Activated naive CD4-positive, alpha-beta T cell treated with anti-CD3 and anti-CD28 coated beads, Interleukin-2, amount 50 U/mL, for 16 hours (primary cell): ENCODE measurements around the gene CHAF1A.

Experiments
- DNase-seq: peaks from one replicate; pipeline ENCODE4 v3.0.0-alpha.2; 2020

CHAF1A gene

DNA sequence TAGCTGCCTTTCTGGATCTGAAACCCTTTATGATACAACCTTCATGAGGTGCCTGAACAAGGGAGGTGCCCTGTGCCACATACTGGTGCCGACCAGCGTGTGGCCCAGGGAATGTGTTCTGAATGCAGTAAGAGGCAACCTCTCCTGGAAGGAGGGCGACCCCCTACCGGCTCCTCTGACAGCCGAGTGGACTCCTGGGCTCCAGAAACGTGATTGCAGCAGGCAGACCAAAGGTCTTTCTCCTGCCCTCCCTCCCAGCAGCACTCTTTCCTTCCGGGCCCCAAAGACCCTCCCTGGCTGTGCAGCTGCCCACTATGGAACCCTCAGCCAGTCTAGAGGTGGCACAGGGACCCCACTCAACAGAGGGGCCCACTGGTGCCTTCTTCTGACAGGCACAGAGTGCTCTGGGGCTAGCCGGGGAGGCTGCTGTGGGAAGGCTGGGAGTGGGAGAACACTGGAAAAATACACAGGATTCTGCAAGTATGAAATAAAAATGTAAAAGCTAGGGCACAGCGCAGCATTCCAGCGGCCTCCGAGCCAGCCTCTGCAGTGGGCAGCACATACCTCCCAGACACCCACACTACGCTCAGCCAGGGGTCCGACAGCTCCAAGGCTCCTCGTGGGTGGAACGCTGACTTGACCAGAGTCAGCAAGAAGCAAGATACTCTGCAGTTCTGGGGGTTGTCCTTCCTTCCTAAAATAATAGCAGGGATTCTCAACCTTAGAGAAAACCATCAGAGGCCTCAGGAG, 17.0 kb upstream of the CHAF1A start:
- DNase-seq: no peak

DNA sequence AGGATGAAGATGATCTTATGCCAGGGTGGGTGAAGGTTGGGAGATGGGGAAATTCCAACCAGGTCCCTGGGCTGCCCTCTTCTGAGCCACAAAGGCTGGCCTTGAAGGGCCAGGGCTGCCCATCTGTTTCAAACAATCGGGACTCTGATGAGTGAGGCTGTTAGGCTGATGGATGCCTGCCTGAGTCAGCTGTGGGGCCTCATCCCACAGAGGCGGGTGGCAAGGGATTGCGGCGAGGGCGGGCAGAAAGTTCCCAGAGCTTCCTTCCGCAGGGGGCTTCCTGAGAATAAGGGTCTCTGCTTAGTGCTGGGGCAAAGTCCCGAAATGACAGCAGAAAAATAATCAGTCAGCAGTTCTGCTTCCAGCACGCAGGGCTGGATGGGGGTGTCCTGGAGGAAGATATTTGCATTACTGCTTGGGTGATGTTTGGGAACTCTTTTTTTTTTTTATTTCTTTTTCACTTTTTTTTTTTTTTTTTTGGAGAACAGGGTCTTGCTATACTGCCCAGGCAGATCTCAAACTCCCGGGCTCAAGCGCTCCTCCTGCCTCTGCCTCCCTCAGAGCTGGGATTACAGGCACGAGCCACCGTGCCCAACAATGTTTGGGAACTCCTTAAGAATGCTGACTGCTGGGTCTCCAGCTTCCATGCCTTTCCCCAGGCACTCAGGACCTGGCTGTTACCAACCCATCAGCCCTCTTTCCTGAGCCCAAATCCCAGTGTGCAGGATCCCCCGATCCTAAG, 16.2 kb upstream of the CHAF1A start:
- DNase-seq: no peak

DNA sequence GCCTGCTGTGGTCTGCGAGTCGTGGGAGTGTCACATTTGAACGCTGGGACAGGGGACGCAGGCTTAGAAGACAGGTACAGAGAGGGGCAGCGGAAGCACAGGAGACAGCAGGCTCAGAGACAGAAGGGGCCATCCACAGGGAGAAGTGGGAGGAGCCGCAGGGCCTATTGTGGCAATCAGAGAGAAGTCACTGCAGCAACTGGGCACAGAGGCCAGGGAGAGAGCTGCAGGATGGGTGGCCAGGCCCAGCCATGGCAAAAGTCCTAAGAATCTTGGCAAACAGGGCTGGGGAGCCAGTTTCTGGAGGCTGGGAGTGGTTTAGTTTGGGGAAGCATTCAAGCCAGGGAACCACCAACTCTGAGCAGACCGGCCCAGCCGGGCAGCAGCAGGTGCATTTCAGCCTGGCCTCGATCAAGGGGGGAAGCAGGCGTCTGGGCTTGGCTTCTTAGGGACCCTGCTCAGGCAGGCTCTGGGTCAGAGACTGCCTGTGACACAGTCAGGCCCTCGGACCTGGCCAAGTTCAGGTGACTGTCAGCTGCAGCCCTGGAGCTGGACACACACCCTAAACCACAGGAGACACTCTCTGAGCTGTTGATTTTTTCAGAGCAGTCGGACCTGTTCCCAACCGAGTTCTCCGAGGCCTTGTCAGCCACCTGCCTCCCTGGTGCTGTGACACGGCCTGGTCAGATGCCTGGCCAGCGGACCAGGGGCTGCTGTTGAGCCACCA, 13.9 kb upstream of the CHAF1A start:
- no peak for DNase-seq

DNA sequence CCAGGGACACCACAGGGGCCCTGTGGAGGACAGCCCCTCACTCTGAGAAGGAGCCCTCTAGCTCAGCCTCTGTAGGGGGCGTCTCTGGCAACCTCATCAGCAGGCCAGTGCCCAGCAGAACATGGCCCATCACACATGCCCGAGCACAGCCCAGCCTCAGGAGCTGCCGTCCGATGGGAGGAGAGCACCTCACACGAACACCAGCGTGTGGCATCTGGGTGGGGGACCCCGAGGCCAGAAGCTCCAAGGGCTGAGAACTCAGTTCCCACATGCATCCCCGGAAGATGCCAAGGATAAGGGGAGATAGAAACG, 13.4 kb upstream of the CHAF1A start:
- no peak for DNase-seq

DNA sequence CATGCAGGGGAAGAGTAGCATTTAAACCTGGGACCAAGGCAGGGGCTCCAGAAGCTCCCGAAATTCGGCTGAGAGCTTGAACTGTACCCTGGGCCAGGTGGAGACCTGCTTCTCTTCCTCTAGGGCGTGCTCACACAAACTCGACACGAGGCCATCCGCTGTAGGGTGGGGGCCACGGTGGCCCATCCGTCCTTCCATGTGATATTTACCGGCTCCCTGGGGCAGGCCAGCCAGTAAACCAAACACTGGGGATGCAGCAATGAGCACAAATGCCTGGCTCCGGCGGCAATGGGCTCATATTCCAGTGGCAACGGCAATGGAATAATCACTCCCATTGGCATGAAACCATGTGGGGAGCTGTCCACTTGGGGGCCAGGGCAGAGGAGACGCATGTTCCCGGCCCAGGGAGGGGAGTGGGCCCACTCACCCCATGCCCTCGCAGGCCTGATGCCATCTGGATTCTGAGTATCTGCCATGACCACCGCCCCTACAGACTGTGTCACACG, 12.9 kb upstream of the CHAF1A start:
- DNase-seq: no peak

- no peak for DNase-seq
Measured at GRCh38 chr19:4390017-4390566, 12.3 kb upstream of the CHAF1A start.

DNA sequence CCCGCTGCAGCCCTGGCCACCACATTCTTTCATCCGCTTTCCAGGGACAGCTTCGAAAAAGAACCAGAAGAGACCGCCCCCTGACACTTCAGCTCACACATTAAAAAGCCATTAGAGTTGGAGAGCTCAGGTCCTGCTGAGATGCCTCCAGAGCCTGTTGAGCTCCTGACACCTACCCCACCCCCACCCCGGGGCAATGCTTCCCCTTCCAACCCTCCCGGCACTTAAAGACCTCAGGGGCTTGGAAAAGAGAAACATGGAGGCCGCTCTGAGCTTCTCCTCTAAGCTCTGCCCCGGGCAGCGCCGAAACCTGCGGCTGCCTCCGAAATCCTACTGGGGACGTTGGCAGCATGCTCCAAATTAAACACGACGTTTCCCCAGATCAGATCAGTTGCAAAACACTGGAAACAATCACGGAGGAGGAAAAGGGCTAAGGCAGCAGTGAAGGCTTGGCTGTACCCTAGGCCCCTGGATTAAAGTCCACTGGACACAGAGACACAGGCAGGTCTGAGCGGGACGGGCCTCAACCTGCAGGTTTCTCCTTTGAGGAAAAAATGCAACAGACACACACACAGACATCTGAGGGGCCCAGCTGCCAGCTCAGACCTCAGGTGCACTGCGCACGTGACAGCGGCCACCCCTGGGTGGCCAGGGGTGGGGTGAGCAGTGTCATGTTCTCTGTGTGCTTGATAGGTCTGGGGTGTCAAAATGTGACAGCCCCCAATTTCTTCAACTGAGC, 11.7 kb upstream of the CHAF1A start:
- DNase-seq: no peak

DNA sequence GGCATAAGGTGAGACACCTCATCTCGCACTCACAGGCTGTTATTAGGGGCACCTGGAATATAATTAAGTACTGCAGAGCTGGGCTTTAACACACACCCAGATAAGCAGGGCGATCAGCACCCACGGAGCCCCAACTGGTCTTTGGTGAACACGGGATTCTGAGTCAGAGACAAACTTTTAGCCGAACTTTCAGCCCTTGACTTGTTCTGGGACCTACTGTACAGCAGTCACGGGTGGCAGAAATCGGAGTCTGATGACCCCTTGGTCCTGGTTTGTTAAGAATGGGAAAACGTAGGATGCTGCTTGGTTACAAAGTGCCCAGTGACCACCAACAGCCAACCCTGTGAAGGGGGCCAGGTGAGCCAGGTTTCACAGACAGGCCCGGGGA, 11.1 kb upstream of the CHAF1A start:
- no peak for DNase-seq

DNA sequence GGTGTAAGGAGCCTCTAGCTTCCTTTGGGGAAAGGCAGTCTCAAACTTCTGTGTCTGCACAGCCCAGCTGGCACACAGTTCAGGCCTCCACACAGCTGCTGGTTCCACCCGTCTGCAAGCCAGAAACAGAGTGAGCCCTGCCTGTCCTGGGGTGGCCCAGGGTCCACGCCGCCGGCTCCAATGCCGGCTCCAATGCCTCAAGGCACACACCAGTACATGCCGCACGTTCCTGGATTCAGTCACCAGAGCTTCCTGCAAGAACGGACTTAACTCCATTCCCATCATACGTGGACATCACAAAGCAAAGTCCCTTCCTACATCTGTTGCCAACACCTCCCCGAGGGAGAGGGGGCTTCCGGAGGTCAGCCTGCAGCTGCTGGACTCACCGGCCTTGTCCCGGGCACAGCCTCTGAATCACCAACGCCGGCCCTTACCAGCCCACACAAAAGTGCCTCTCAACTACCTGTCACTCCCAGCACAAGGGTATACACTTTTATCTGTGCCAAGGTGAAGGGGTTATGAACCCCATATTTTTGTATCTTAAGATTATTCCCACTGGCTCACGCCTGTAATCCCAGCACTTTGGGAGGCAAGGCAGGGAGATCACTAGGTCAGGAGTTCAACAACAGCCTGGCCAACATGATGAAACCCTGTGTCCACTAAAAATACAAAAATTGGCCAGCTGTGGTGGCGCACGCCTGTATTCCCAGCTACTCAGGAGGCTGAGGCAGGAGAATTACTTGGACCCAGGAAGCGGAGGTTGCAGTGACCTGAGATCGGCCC, 10.5 kb upstream of the CHAF1A start:
- DNase-seq: no peak

DNA sequence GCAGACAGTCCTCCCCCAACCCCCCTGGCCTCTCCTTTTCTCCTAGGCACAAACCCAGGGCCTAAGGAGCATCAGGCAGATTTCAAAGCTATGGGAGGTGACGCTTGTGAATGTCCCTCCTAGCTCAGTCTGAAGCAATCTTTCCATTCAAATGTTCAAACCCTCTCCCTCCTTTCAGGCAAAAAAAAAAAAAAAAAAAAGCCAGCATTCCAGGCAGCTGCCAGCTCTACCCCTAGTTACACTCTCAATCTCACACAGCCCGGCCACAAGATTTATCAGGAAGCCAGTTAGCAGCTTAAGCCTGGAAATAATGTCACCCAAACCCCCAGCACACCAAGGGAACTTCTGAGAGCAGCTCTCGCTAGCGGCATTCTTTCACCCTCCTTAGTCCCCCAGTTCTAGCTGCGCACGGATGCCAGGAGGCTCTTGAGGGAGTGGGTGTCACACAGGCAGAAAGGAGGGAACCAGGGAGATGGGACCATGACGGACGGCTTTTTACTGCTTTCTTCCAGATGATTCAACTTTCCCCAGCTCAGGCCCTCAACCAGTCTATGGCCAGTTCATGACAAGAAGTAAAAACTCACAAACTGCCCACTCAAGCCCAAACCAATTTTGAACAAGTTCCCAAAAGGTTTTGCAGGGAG, 8.4 kb upstream of the CHAF1A start:
- DNase-seq: no peak

DNA sequence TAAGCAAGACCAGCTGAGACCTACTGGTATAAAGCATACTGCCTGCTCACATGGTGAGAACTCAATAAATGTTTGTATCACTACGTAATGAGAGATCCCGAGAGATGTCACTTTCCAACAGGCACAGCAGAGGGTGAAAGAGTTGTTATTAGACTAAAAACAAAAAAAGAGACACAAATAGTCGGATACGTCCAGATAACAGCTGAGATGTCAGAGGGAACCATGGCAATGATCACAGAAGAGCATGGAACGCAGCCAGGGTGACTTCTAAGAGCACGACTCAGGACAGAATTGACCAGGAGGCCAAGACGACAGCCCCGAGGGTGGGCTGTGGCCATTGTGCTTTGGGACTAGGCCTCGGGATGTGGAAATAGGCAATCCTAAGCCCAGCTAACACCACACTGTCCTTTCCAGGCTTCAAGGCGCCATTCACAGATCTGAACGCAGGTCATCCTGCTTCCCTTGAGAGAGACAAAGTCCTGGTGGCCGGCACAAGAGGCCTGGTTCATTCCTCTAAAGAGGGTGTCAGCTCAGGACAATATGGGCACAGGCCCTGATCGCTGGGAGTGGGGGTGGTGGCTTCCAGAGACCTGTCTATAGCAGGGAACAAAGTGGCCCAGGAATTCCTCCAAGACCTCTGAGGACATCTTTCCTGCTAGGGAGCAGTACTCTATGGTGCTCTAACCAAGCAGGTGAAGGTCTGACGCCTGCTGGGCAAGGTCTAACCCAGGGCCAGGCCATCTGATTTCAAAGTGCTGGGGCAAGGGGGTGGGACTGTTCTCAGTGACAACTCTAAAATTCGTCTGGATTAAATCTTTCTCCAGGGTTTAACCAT, 5.3 kb upstream of the CHAF1A start:
- DNase-seq: no peak

DNA sequence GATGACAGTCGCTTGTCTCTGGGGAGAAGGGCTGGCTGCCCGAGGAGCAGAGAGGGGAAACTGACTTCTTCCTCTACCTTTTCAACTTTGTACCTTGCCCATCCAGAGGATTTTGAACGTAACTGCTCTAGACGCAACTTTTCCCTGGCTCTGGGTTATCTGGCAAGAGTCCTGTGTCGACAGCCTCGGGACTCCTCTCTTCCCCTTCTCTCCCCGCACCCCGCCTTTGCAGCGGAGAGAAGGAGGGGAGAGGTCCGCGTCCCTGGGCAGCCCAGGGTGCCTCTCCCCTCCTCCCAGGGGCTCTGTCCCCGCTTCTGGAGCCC, 2.7 kb upstream of the CHAF1A start:
- no peak for DNase-seq

- peak; percentile 89 for DNase-seq
Measured at GRCh38 chr19:4400135-4400936, 2.1 kb upstream of the CHAF1A start, which contains the start of gene SH3GL1. Gene SH3GL1 (minus strand): TSS chr19:4400547. CDS start chr19:4400368, 179 bp downstream.

DNA sequence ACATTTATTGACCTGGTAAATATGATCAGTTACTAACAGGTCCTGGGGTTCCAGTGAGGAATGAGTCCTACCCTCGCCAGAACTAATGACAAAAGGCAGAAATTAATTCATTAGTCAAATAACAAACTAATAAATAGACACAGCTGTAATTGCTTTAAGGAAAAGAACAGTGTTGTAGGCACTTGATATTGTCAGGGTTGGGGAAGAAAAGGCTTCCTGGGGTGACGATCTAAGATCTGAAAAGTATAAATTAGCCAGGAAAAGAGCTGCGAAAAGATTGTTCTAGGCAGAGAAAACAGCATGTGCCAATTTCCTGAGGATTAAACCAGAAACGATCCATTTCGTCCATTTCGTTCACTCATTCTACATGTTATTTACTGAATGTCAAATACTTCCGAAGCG, 670 bp upstream of the CHAF1A start:
- DNase-seq: no peak

DNA sequence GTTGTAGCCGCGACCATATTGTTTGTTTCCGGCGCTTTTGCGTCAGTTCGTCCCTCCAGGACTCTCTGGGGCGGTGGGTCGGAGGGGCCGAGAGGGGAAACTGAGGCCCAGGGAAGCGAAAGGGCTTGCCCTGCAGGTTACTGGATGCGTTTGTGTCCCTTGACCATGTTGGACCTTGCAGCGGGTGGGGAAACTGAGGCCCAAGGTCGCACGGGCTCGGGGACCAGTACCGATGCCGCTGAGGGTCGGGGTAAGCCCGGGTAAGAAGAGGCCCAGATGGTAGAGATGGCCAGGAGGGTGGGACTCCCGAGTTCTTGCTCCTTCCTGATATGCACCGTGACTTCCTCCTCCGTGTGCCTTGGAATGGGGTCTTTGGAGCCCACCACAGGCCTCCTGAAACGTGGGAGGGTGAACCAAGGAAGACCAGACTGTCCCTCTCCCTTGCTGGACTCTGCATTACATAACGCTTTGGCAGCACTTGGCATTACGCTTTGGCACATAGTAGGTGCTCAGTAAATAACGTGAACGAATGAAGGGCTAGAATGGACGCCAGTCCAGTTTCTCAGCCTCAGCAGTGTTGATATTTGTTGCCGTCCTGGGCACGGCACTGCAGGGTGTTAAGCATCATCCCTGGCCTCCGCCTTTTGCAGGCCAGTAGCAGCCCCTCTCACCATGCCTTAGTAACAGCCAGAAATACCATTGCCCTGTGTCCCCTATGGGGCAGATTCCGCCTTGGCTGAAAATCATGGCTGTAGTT, 743 bp downstream of the CHAF1A start:
- no peak for DNase-seq

GRCh38 chr19:4405977-4406376, 3.5 kb downstream of the CHAF1A start:
- DNase-seq: no peak

DNA sequence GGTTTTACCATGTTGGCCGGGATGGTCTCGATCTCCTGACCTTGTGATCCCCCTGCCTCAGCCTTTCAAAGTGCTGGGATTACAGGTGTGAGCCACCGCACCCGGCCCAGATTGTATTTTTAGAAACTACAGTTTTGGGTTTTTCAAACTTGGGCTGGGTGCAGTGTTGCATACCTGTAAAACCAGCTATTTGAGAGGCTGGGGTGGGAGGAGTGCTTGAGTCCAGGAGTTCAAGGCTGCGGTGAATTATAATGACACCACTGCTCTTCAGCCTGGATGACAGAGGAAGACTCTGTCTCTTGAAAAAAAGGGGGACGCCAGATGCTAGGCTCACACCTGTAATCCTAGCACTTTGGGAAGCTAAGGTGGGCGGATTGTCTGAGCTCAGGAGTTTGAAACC, 4.2 kb downstream of the CHAF1A start:
- no peak for DNase-seq

GRCh38 chr19:4409123-4409933, 6.9 kb downstream of the CHAF1A start:
- DNase-seq: no peak
